ENCODE results near the gene OXTR.

GRCh38 chr3:8722808-8723207 lies 46.6 kb downstream of the OXTR start:
- TF ChIP-seq CTCF (IDR thresholded peaks at IDR 0.05) (no peak), POLR2A (IDR thresholded peaks at IDR 0.05) (no peak), POLR2AphosphoS5 (IDR thresholded peaks at IDR 0.05) (no peak)
